HEK293 (cell line): ENCODE data around the gene GPX1.

Experiments used
- CTCF ChIA-PET: fragments of 350-600 bp; formaldehyde crosslinking; extraction: SDS; loops from one replicate; lab custom pipeline; 2021; ENCODE audit warnings: antibody characterized with exemption; lab: Yijun Ruan, JAX
- POLR2A ChIA-PET: fragments of 300-600 bp; formaldehyde crosslinking; extraction: SDS; loops from one replicate; lab custom pipeline; 2020; ENCODE audit warnings: antibody characterized with exemption, inconsistent platforms; lab: Yijun Ruan, JAX
- H3K27ac ChIP-seq: fragments of 200-500 bp; sonication (Bioruptor generic); 2 replicates; pipeline ENCODE4 v1.5.1; 2014; ENCODE audit warnings: low read depth, low read length, control low read depth, inconsistent platforms; ENCODE audit errors: extremely low read depth
- H3K36me3 ChIP-seq, 2 experiments: fragments of 200-500 bp in 1 of 2; sonication (Bioruptor generic) in 1 of 2; 1 replicate in 1 of 2; 2 replicates in 1 of 2; pipeline ENCODE4 v1.5.1; 2014 to 2017; ENCODE audit warnings: inconsistent platforms in 2 of 2, low read length in 2 of 2; ENCODE audit not compliant: control insufficient read depth in 2 of 2, insufficient read depth in 1 of 2
- H3K4me1 ChIP-seq: fragments of 200-500 bp; sonication (Bioruptor generic); 2 replicates; pipeline ENCODE4 v1.5.1; 2014; ENCODE audit warnings: mild to moderate bottlenecking, low read length, inconsistent platforms; ENCODE audit not compliant: control insufficient read depth, insufficient read depth
- H3K4me3 ChIP-seq: 2 replicates; pipeline ENCODE4 v1.5.1; 2011; ENCODE audit warnings: low read depth, mild to moderate bottlenecking, control low read depth, low read length, moderate library complexity
- H3K9me3 ChIP-seq: fragments of 200-500 bp; sonication (Bioruptor generic); 2 replicates; pipeline ENCODE4 v1.5.1; 2014; ENCODE audit warnings: low read depth, low read length, inconsistent platforms; ENCODE audit not compliant: control insufficient read depth, insufficient read depth
- EGR2 ChIP-seq: fragments of 450-650 bp; formaldehyde crosslinking; IDR thresholded peaks from 2 replicates; pipeline ENCODE4 v1.5.1; 2016; ENCODE audit warnings: low read depth, missing biosample characterization, missing genetic modification characterization
- GLIS2 ChIP-seq: fragments of 450-650 bp; formaldehyde crosslinking; IDR thresholded peaks from 2 replicates; pipeline ENCODE4 v1.5.1; 2016; ENCODE audit warnings: missing biosample characterization, missing genetic modification characterization
- RBAK ChIP-seq: fragments of 450-650 bp; formaldehyde crosslinking; IDR thresholded peaks from 2 replicates; pipeline ENCODE4 v1.5.1; 2016; ENCODE audit warnings: missing biosample characterization, missing genetic modification characterization
- ZNF133 ChIP-seq: fragments of 450-650 bp; formaldehyde crosslinking; IDR thresholded peaks from 2 replicates; pipeline ENCODE4 v1.5.1; 2016; ENCODE audit warnings: missing biosample characterization, missing genetic modification characterization
- ZNF175 ChIP-seq: fragments of 450-650 bp; formaldehyde crosslinking; IDR thresholded peaks from 2 replicates; pipeline ENCODE4 v1.5.1; 2016; ENCODE audit warnings: missing biosample characterization, missing genetic modification characterization
- ZNF394 ChIP-seq: fragments of 450-650 bp; formaldehyde crosslinking; IDR thresholded peaks from 2 replicates; pipeline ENCODE4 v1.5.1; 2016; ENCODE audit warnings: missing biosample characterization, missing genetic modification characterization, mild to moderate bottlenecking, moderate library complexity, borderline replicate concordance
- ZNF416 ChIP-seq: fragments of 450-650 bp; formaldehyde crosslinking; IDR thresholded peaks from 2 replicates; pipeline ENCODE4 v1.5.1; 2016; ENCODE audit warnings: missing biosample characterization, missing genetic modification characterization
- ZNF510 ChIP-seq: fragments of 450-650 bp; formaldehyde crosslinking; IDR thresholded peaks from 2 replicates; pipeline ENCODE4 v1.5.1; 2018; ENCODE audit warnings: mild to moderate bottlenecking, missing genetic modification characterization, missing biosample characterization; ENCODE audit not compliant: insufficient replicate concordance
- ZNF521 ChIP-seq: fragments of 450-650 bp; formaldehyde crosslinking; IDR thresholded peaks from 2 replicates; pipeline ENCODE4 v1.5.1; 2017; ENCODE audit warnings: missing biosample characterization, mild to moderate bottlenecking, missing genetic modification characterization
- ZNF660 ChIP-seq: fragments of 450-650 bp; IDR thresholded peaks from 2 replicates; pipeline ENCODE4 v1.5.1; 2018; ENCODE audit warnings: missing biosample characterization, mild to moderate bottlenecking, missing genetic modification characterization
- ZSCAN30 ChIP-seq: fragments of 450-650 bp; IDR thresholded peaks from 2 replicates; pipeline ENCODE4 v1.5.1; 2018; ENCODE audit warnings: missing biosample characterization, mild to moderate bottlenecking, missing genetic modification characterization, moderate library complexity
- TF ChIP-seq, protein P1 (sequence below): sonication (generic); formaldehyde crosslinking; IDR thresholded peaks from 2 replicates; pipeline ENCODE4 v1.8.1; 2022; ENCODE audit warnings: mild to moderate bottlenecking, moderate library complexity, missing genetic modification reagents
- TF ChIP-seq, protein P2 (sequence below): fragments of 450-650 bp; formaldehyde crosslinking; conservative IDR thresholded peaks from 2 replicates; pipeline ENCODE4 v1.5.1; 2016; ENCODE audit warnings: low read depth, missing biosample characterization, missing genetic modification characterization
- TF ChIP-seq, protein P3 (sequence below): fragments of 450-650 bp; formaldehyde crosslinking; IDR thresholded peaks from 2 replicates; pipeline ENCODE4 v1.5.1; 2016; ENCODE audit warnings: missing biosample characterization, missing genetic modification characterization
- TF ChIP-seq, protein P4 (sequence below): fragments of 450-650 bp; formaldehyde crosslinking; IDR thresholded peaks from 2 replicates; pipeline ENCODE4 v1.5.1; 2016; ENCODE audit warnings: missing biosample characterization, missing genetic modification characterization, borderline replicate concordance

Gene GPX1

DNA sequence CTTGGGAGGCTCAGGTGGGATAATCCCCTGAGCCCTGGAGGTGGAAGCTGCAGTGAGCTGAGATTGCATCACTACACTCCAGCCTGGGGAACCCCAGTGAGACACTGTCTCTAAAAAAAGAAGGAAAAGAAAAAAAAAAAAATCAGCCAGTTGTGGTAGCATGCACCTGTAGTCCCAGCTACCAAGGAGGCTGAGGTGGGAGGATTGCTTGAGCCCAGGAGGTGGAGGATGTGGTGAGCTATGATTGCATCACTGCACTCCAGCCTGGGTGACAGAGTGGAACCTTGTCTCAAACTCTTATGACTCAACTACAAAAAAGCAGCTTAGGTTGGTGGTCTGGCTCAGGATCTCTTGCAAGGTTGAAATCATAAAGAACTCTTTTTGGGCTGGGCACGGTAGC, 19.3 kb upstream of the GPX1 start:
- no peak overlapping the region for H3K27ac ChIP-seq
- peaks cover 20 to 35% of the 10 kb centered on the region in 2 experiments; a peak in 2 of 3 replicates for H3K36me3 ChIP-seq
- H3K4me3 ChIP-seq, result no peak overlapping the region
- no peak for TF ChIP-seq ZNF416 (tag by site-specific recombination)
- TF ChIP-seq, all 188 proteins: peak for 0
- Histone ChIP-seq H3K4me1 (no peaks in the 10 kb centered on the region), H3K9me3 (no peaks in the 10 kb centered on the region)
- ChIA-PET CTCF (interaction anchor here (0.7 kb wide), 1 partner anchor 30 kb away, joined by 3 read pairs; no protein-coding TSS in a partner anchor), POLR2A (interaction anchor here (0.6 kb wide), 1 partner anchor 1455 kb away, joined by 4 read pairs; no protein-coding TSS in a partner anchor)

DNA sequence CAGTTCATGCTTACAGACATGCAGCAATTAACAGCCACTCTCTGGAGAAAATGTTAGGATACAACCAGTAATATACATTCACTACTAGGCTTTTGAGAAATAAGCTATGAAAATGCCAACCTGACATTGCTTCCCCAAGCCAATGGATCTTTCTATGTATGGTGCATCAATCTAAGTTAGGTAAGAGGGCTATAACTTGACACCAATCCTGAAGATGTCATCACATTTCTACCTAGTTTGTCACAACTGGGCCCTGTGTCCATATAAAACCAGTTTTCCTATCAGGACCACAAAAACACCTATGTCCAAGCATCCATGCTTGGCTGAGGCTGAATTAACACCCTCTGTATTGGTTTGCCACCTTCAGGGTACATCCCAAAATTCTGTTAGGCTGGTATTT, 13.8 kb upstream of the GPX1 start:
- ChIA-PET CTCF (interaction anchor here (1.8 kb wide), 1 partner anchor 32 kb away, joined by 6 read pairs; the partner anchor contains the start of gene USP4), POLR2A (interaction anchor here (1.3 kb wide), 1 partner anchor 40 kb away, joined by 3 read pairs; the partner anchor contains the start of genes RHOA and TCTA)
- H3K9me3 ChIP-seq, result no peaks in the 10 kb centered on the region
- TF ChIP-seq, protein P1, sequence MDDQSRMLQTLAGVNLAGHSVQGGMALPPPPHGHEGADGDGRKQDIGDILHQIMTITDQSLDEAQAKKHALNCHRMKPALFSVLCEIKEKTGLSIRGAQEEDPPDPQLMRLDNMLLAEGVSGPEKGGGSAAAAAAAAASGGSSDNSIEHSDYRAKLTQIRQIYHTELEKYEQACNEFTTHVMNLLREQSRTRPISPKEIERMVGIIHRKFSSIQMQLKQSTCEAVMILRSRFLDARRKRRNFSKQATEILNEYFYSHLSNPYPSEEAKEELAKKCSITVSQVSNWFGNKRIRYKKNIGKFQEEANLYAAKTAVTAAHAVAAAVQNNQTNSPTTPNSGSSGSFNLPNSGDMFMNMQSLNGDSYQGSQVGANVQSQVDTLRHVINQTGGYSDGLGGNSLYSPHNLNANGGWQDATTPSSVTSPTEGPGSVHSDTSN (CRISPR knock-in tag), result no peak
- TF ChIP-seq ZNF394 (tag by site-specific recombination) (no peak), GLIS2 (tag by site-specific recombination) (no peak), ZNF175 (tag by site-specific recombination) (no peak), ZNF133 (tag by site-specific recombination) (no peak), ZNF660 (tag by site-specific recombination) (no peak), ZNF510 (tag by site-specific recombination) (no peak), ZNF521 (tag by site-specific recombination) (no peak), EGR2 (tag by site-specific recombination) (no peak), ZSCAN30 (tag by site-specific recombination) (no peak), RBAK (tag by site-specific recombination) (no peak)
- TF ChIP-seq, protein P2, sequence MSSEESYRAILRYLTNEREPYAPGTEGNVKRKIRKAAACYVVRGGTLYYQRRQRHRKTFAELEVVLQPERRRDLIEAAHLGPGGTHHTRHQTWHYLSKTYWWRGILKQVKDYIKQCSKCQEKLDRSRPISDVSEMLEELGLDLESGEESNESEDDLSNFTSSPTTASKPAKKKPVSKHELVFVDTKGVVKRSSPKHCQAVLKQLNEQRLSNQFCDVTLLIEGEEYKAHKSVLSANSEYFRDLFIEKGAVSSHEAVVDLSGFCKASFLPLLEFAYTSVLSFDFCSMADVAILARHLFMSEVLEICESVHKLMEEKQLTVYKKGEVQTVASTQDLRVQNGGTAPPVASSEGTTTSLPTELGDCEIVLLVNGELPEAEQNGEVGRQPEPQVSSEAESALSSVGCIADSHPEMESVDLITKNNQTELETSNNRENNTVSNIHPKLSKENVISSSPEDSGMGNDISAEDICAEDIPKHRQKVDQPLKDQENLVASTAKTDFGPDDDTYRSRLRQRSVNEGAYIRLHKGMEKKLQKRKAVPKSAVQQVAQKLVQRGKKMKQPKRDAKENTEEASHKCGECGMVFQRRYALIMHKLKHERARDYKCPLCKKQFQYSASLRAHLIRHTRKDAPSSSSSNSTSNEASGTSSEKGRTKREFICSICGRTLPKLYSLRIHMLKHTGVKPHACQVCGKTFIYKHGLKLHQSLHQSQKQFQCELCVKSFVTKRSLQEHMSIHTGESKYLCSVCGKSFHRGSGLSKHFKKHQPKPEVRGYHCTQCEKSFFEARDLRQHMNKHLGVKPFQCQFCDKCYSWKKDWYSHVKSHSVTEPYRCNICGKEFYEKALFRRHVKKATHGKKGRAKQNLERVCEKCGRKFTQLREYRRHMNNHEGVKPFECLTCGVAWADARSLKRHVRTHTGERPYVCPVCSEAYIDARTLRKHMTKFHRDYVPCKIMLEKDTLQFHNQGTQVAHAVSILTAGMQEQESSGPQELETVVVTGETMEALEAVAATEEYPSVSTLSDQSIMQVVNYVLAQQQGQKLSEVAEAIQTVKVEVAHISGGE (tag by site-specific recombination), result no peak
- TF ChIP-seq, protein P3, sequence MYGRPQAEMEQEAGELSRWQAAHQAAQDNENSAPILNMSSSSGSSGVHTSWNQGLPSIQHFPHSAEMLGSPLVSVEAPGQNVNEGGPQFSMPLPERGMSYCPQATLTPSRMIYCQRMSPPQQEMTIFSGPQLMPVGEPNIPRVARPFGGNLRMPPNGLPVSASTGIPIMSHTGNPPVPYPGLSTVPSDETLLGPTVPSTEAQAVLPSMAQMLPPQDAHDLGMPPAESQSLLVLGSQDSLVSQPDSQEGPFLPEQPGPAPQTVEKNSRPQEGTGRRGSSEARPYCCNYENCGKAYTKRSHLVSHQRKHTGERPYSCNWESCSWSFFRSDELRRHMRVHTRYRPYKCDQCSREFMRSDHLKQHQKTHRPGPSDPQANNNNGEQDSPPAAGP, result no peak
- no peak overlapping the region for H3K4me3 ChIP-seq
- peaks cover 20 to 73% of the 10 kb centered on the region in 2 experiments; a peak in 2 of 3 replicates for H3K36me3 ChIP-seq
- H3K4me1 ChIP-seq, result no peaks in the 10 kb centered on the region
- H3K27ac ChIP-seq, result no peak overlapping the region

DNA sequence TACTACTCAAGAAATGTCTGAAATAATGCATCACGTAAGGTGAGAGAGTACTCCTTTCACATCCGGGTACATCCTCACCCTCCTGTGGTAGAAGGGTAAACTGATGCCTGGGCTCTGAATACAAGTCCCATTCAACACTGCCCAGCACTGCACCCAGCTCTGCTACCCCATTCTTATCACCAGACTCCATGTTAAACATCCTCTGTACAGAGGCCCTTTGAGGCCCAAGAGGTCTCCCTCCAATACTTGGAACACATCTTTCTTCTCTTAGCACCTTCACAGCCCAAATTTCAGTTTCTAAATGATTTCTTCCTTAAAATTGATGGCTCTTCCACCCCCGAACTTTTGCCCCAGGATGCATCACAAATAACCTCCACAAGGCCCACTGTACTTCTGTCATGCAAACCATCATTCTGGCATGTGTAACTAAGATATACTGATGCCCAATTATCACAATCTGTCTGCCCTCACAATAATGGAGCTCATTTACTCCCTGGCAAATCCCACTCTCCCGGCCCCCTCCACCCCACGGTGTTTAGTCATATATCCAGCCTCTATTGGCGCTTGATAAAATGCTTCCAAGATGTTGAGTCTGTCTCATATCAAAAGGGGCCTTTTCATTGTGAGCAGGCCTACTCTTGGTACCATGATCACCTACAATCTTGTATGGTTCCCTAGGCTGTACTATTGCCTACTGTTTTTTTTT, 12.6 kb upstream of the GPX1 start:
- no peaks in the 10 kb centered on the region for H3K4me1 ChIP-seq
- H3K4me3 ChIP-seq, result no peak overlapping the region
- CTCF ChIA-PET, result interaction anchor here (1.0 to 1.8 kb wide), 2 partner anchors 31 to 79 kb away, joined by 4 to 6 read pairs; partner anchors contain the start of gene USP4
- H3K9me3 ChIP-seq, result no peaks in the 10 kb centered on the region
- H3K27ac ChIP-seq, result no peak overlapping the region
- POLR2A ChIA-PET, result interaction anchor here (0.8 to 1.3 kb wide), 2 partner anchors 41 kb away, joined by 3 to 4 read pairs; partner anchors contain the start of genes RHOA and TCTA
- H3K36me3 ChIP-seq, result peaks cover 20 to 82% of the 10 kb centered on the region in 2 experiments; a peak in 2 of 3 replicates
- TF ChIP-seq, protein P4, sequence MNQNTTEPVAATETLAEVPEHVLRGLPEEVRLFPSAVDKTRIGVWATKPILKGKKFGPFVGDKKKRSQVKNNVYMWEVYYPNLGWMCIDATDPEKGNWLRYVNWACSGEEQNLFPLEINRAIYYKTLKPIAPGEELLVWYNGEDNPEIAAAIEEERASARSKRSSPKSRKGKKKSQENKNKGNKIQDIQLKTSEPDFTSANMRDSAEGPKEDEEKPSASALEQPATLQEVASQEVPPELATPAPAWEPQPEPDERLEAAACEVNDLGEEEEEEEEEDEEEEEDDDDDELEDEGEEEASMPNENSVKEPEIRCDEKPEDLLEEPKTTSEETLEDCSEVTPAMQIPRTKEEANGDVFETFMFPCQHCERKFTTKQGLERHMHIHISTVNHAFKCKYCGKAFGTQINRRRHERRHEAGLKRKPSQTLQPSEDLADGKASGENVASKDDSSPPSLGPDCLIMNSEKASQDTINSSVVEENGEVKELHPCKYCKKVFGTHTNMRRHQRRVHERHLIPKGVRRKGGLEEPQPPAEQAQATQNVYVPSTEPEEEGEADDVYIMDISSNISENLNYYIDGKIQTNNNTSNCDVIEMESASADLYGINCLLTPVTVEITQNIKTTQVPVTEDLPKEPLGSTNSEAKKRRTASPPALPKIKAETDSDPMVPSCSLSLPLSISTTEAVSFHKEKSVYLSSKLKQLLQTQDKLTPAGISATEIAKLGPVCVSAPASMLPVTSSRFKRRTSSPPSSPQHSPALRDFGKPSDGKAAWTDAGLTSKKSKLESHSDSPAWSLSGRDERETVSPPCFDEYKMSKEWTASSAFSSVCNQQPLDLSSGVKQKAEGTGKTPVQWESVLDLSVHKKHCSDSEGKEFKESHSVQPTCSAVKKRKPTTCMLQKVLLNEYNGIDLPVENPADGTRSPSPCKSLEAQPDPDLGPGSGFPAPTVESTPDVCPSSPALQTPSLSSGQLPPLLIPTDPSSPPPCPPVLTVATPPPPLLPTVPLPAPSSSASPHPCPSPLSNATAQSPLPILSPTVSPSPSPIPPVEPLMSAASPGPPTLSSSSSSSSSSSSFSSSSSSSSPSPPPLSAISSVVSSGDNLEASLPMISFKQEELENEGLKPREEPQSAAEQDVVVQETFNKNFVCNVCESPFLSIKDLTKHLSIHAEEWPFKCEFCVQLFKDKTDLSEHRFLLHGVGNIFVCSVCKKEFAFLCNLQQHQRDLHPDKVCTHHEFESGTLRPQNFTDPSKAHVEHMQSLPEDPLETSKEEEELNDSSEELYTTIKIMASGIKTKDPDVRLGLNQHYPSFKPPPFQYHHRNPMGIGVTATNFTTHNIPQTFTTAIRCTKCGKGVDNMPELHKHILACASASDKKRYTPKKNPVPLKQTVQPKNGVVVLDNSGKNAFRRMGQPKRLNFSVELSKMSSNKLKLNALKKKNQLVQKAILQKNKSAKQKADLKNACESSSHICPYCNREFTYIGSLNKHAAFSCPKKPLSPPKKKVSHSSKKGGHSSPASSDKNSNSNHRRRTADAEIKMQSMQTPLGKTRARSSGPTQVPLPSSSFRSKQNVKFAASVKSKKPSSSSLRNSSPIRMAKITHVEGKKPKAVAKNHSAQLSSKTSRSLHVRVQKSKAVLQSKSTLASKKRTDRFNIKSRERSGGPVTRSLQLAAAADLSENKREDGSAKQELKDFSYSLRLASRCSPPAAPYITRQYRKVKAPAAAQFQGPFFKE, result no peak
